Gastrocnemius medialis (tissue), 4 donors: Measurements from ENCODE around the gene LAMA1. TPM values are rescaled to one million over a fixed set of nuclear protein-coding genes. Genes with fewer than 3 reads are reported as not detected.

Experiments used
- ATAC-seq, 2 donors: fragments of 150-250 bp; one replicate each; pipeline ENCODE4 v1.9.1; 2016
- DNase-seq, 2 donors: peaks; one replicate each; pipeline ENCODE4 v3.0.0-alpha.2; 2019
- H3K27ac ChIP-seq, 4 donors: fragments of 200-600 bp; sonication (generic); 1 replicate in 1 of 4; 2 replicates in 3 of 4; pipeline ENCODE4 v1.5.1; 2016 to 2018; ENCODE audit warnings: mild to moderate bottlenecking in 2 of 4, moderate library complexity in 1 of 4
- H3K27me3 ChIP-seq, 3 donors: fragments of 200-600 bp; sonication (generic) in 2 of 3; 1 replicate in 1 of 3; 2 replicates in 2 of 3; pipeline versions ENCODE4 v1.5.1 to v1.6.0; 2016 to 2019; ENCODE audit warnings: mild to moderate bottlenecking in 1 of 3, moderate library complexity in 1 of 3
- H3K36me3 ChIP-seq, 2 donors: fragments of 200-600 bp; sonication (generic) in 1 of 2; one replicate each; pipeline ENCODE4 v1.5.1; 2017 to 2018
- H3K4me1 ChIP-seq, 2 donors: fragments of 200-600 bp; sonication (generic) in 1 of 2; one replicate each; pipeline ENCODE4 v1.5.1; 2016 to 2017; ENCODE audit warnings: mild to moderate bottlenecking in 2 of 2
- H3K4me3 ChIP-seq, 4 donors: fragments of 200-600 bp; sonication (generic) in 3 of 4; 1 replicate in 1 of 4; 2 replicates in 3 of 4; pipeline ENCODE4 v1.5.1; 2016 to 2019; ENCODE audit warnings: mild to moderate bottlenecking in 2 of 4
- H3K9me3 ChIP-seq, 3 donors: fragments of 200-600 bp; sonication (generic) in 2 of 3; 1 replicate in 1 of 3; 2 replicates in 2 of 3; pipeline ENCODE4 v1.5.1; 2016 to 2019
- CTCF ChIP-seq, 5 experiments: fragments of 450-650 bp in 3 of 5; fragments of 200-600 bp in 2 of 5; sonication (generic) in 2 of 5; IDR thresholded peaks in 4 of 5; conservative IDR thresholded peaks in 1 of 5; 1 replicate in 4 of 5; 2 replicates in 1 of 5; pipeline ENCODE4 v1.5.1; 2016 to 2019; ENCODE audit warnings: antibody characterized with exemption in 5 of 5, mild to moderate bottlenecking in 3 of 5, moderate library complexity in 3 of 5
- POLR2A ChIP-seq, 2 donors: fragments of 450-650 bp; IDR thresholded peaks; one replicate each; pipeline ENCODE4 v1.6.1; 2017; ENCODE audit warnings: antibody characterized with exemption in 2 of 2, mild to moderate bottlenecking in 2 of 2, moderate library complexity in 2 of 2
- in situ Hi-C, 4 donors: fragments of 200-750 bp; cut with MboI; loops; one replicate each; pipeline versions ENCODE4 v1.15.0 to v1.8.0; 2017; ENCODE audit warnings: low sequenced_read_pairs in 4 of 4
- intact Hi-C: fragments of 100-400 bp; cut with DNase I; formaldehyde crosslinking; loops from one replicate; pipeline ENCODE4 v1.15.1; 2023; ENCODE audit warnings: low total_unique reads
- total RNA-seq, 4 donors: library from RNA; depleted of rRNA; stranded (reverse); fragments of >200 nt; gene quantifications; one replicate each; pipeline versions ENCODE4 v1.1.0 to v1.2.3, GENCODE V29; 2016

The LAMA1 gene
- total RNA-seq, 4 donors from 2014 or later, result 0.05 to 0.44 (median 0.09) TPM

GRCh38 chr18:7079231-7079630, 38.4 kb downstream of the LAMA1 start:
- no peak overlapping the region for H3K27ac ChIP-seq
- TF ChIP-seq POLR2A (IDR thresholded peaks at IDR 0.05), result no peak
- no peak for TF ChIP-seq CTCF (IDR thresholded peaks at IDR 0.05 in 4 of 5, conservative IDR thresholded peaks at IDR 0.05 in 1 of 5)
- H3K9me3 ChIP-seq, result no peaks in the 10 kb centered on the region
- in situ Hi-C loops (no loop called here), intact Hi-C loops (no loop called here)
- ATAC-seq (no peak), DNase-seq (no peak)
- no peaks in the 10 kb centered on the region for H3K36me3 ChIP-seq
- no peaks in the 10 kb centered on the region for H3K4me1 ChIP-seq
- H3K4me3 ChIP-seq, result no peak overlapping the region
- no peaks in the 10 kb centered on the region for H3K27me3 ChIP-seq

GRCh38 chr18:7072593-7072992, 45.0 kb downstream of the LAMA1 start:
- Histone ChIP-seq H3K9me3 (no peaks in the 10 kb centered on the region), H3K4me1 (no peaks in the 10 kb centered on the region), H3K36me3 (no peaks in the 10 kb centered on the region), H3K4me3 (no peak overlapping the region), H3K27ac (no peak overlapping the region), H3K27me3 (no peaks in the 10 kb centered on the region)
- no peak for TF ChIP-seq CTCF (IDR thresholded peaks at IDR 0.05 in 4 of 5, conservative IDR thresholded peaks at IDR 0.05 in 1 of 5)
- DNase-seq, result no peak
- intact Hi-C loops, result no loop called here
- no peak for ATAC-seq
- in situ Hi-C loops, result no loop called here

GRCh38 chr18:7071600-7071999, 46.0 kb downstream of the LAMA1 start:
- TF ChIP-seq POLR2A (IDR thresholded peaks at IDR 0.05), result no peak
- no peak for TF ChIP-seq CTCF (IDR thresholded peaks at IDR 0.05 in 4 of 5, conservative IDR thresholded peaks at IDR 0.05 in 1 of 5)
- H3K4me1 ChIP-seq, result no peaks in the 10 kb centered on the region
- no peaks in the 10 kb centered on the region for H3K27me3 ChIP-seq
- H3K27ac ChIP-seq, result no peak overlapping the region
- ATAC-seq (no peak), DNase-seq (no peak)
- no peak overlapping the region for H3K4me3 ChIP-seq
- intact Hi-C loops, result no loop called here
- in situ Hi-C loops, result no loop called here
- no peaks in the 10 kb centered on the region for H3K36me3 ChIP-seq
- H3K9me3 ChIP-seq, result no peaks in the 10 kb centered on the region

GRCh38 chr18:7070466-7070865, 47.1 kb downstream of the LAMA1 start:
- Histone ChIP-seq H3K27me3 (no peaks in the 10 kb centered on the region), H3K9me3 (no peaks in the 10 kb centered on the region), H3K36me3 (no peaks in the 10 kb centered on the region), H3K4me3 (no peak overlapping the region), H3K4me1 (no peaks in the 10 kb centered on the region), H3K27ac (no peak overlapping the region)
- intact Hi-C loops (no loop called here), in situ Hi-C loops (no loop called here)
- DNase-seq (no peak), ATAC-seq (no peak)
- TF ChIP-seq CTCF (IDR thresholded peaks at IDR 0.05 in 4 of 5, conservative IDR thresholded peaks at IDR 0.05 in 1 of 5) (no peak), POLR2A (IDR thresholded peaks at IDR 0.05) (no peak)

GRCh38 chr18:7068871-7069590, 48.6 kb downstream of the LAMA1 start:
- Histone ChIP-seq H3K4me3 (no peak overlapping the region), H3K27me3 (no peaks in the 10 kb centered on the region), H3K9me3 (no peaks in the 10 kb centered on the region), H3K36me3 (no peaks in the 10 kb centered on the region), H3K4me1 (no peaks in the 10 kb centered on the region), H3K27ac (no peak overlapping the region)
- ATAC-seq (no peak), DNase-seq (no peak)
- intact Hi-C loops, result no loop called here
- no peak for TF ChIP-seq CTCF (IDR thresholded peaks at IDR 0.05 in 4 of 5, conservative IDR thresholded peaks at IDR 0.05 in 1 of 5)
- TF ChIP-seq POLR2A (IDR thresholded peaks at IDR 0.05), result no peak
- in situ Hi-C loops, result no loop called here
